GM11168 (cell line): ENCODE measurements around the gene UBAP2L.
"Not testable (repeated sequence)": the region's sequence is repeated elsewhere in the genome, so short reads cannot be mapped to it uniquely, and the experiment has no call there.

Experiments used
- in situ Hi-C: fragments of 300-500 bp; cut with MboI; formaldehyde crosslinking; loops from one replicate; pipeline ENCODE4 v1.12.0; 2022; ENCODE audit warnings: low sequenced_read_pairs; ENCODE audit not compliant: unreplicated experiment

UBAP2L gene

GRCh38 chr1:154198756-154199562, 21.8 kb upstream of the UBAP2L start:
- in situ Hi-C loops, result no loop called here

GRCh38 chr1:154199563-154199879, 21.2 kb upstream of the UBAP2L start:
- in situ Hi-C loops, result no loop called here

- in situ Hi-C loops, result not testable (repeated sequence)
Measured at GRCh38 chr1:154205778-154206177, 15.0 kb upstream of the UBAP2L start.

GRCh38 chr1:154206196-154206595, 14.6 kb upstream of the UBAP2L start, which contains the start of gene CFAP141:
TSS of gene CFAP141 (minus strand) at chr1:154206333. CDS start at chr1:154206307, 26 bp downstream.
- in situ Hi-C loops, result no loop called here

GRCh38 chr1:154207262-154207661, 13.5 kb upstream of the UBAP2L start:
- in situ Hi-C loops, result no loop called here

GRCh38 chr1:154208677-154209388, 11.9 kb upstream of the UBAP2L start:
- in situ Hi-C loops, result no loop called here

- in situ Hi-C loops, result no loop called here
Measured at GRCh38 chr1:154212083-154212482, 8.7 kb upstream of the UBAP2L start.

- in situ Hi-C loops, result no loop called here
Measured at GRCh38 chr1:154213274-154213673, 7.5 kb upstream of the UBAP2L start.

GRCh38 chr1:154218545-154218944, 2.2 kb upstream of the UBAP2L start:
- in situ Hi-C loops, result no loop called here

GRCh38 chr1:154219541-154219940, 1.2 kb upstream of the UBAP2L start:
- in situ Hi-C loops, result no loop called here

GRCh38 chr1:154220970-154221277, 169 bp downstream of the UBAP2L start:
- in situ Hi-C loops, result no loop called here

GRCh38 chr1:154221278-154222001, 685 bp downstream of the UBAP2L start:
- in situ Hi-C loops, result no loop called here

GRCh38 chr1:154222518-154222917, 1.8 kb downstream of the UBAP2L start:
- in situ Hi-C loops, result no loop called here

- in situ Hi-C loops, result no loop called here
Measured at GRCh38 chr1:154222918-154223317, 2.2 kb downstream of the UBAP2L start.

- in situ Hi-C loops, result no loop called here
Measured at GRCh38 chr1:154223621-154224020, 2.9 kb downstream of the UBAP2L start.

- in situ Hi-C loops, result no loop called here
Measured at GRCh38 chr1:154225370-154225769, 4.6 kb downstream of the UBAP2L start.

- in situ Hi-C loops, result not testable (repeated sequence)
Measured at GRCh38 chr1:154231112-154231511, 10.4 kb downstream of the UBAP2L start.

- in situ Hi-C loops, result not testable (repeated sequence)
Measured at GRCh38 chr1:154233127-154233526, 12.4 kb downstream of the UBAP2L start.

- in situ Hi-C loops, result no loop called here
Measured at GRCh38 chr1:154236855-154237254, 16.1 kb downstream of the UBAP2L start.

- in situ Hi-C loops, result no loop called here
Measured at GRCh38 chr1:154237435-154237834, 16.7 kb downstream of the UBAP2L start.

- in situ Hi-C loops, result no loop called here
Measured at GRCh38 chr1:154237880-154238506, 17.2 kb downstream of the UBAP2L start.
